Prostate gland (tissue), 2 donors: ENCODE data around the gene CEP55. TPM values are rescaled to one million over a fixed set of nuclear protein-coding genes. Genes with fewer than 3 reads are reported as not detected.
A peak's percentile ranks its signal among the peaks of the same experiment; 100 is the strongest.

Experiments used
- DNase-seq: peaks from one replicate; pipeline ENCODE4 v3.0.0-alpha.2; 2019; ENCODE audit warnings: low spot score
- H3K27ac ChIP-seq, 2 donors: fragments of 200-600 bp; sonication (generic); 2 replicates each; pipeline ENCODE4 v1.5.1; 2017 to 2019
- H3K27me3 ChIP-seq: fragments of 200-600 bp; sonication (generic); replicated peaks from 2 replicates; pipeline ENCODE4 v1.5.1; 2019; ENCODE audit not compliant: insufficient read depth
- H3K36me3 ChIP-seq, 2 donors: fragments of 200-600 bp; sonication (generic); 1 replicate in 1 of 2; 2 replicates in 1 of 2; pipeline versions ENCODE4 v1.5.1 to v1.8.1; 2017 to 2019
- H3K4me1 ChIP-seq: fragments of 200-600 bp; sonication (generic); replicated peaks from 2 replicates; pipeline ENCODE4 v1.5.1; 2019
- H3K4me3 ChIP-seq, 2 donors: fragments of 200-600 bp; sonication (generic); 2 replicates each; pipeline ENCODE4 v1.5.1; 2017 to 2019
- H3K9me3 ChIP-seq: fragments of 200-600 bp; sonication (generic); 2 replicates; pipeline ENCODE4 v1.5.1; 2017
- CTCF ChIP-seq, 4 experiments: fragments of 200-600 bp in 2 of 4; fragments of 450-650 bp in 2 of 4; sonication (generic) in 2 of 4; IDR thresholded peaks; 1 replicate in 3 of 4; 2 replicates in 1 of 4; pipeline ENCODE4 v1.5.1; 2016 to 2019; ENCODE audit warnings: antibody characterized with exemption in 4 of 4, mild to moderate bottlenecking in 2 of 4, moderate library complexity in 2 of 4
- POLR2A ChIP-seq: fragments of 450-650 bp; IDR thresholded peaks from one replicate; pipeline ENCODE4 v1.6.1; 2016; ENCODE audit warnings: antibody characterized with exemption, mild to moderate bottlenecking
- POLR2AphosphoS5 ChIP-seq: sonication (generic); formaldehyde crosslinking; IDR thresholded peaks from one replicate; pipeline ENCODE4 v1.6.1; 2017; ENCODE audit warnings: antibody characterized with exemption
- WGBS: methylation state at CpG from one replicate; pipeline ENCODE4 v1.1.5; 2018; 5-methylcytosine and 5-hydroxymethylcytosine counted together
- intact Hi-C: fragments of 100-400 bp; cut with DNase I; formaldehyde crosslinking; loops from one replicate; pipeline ENCODE4 v1.14.2; 2022
- total RNA-seq, 2 donors: library from RNA; depleted of rRNA; stranded (reverse); fragments of >200 nt; gene quantifications; one replicate each; pipeline ENCODE4 v1.1.0, GENCODE V29; 2016

CEP55 gene
- total RNA-seq, 2 donors from 2014 or later, result 0.14 to 4.7 TPM

- intact Hi-C loops, result no loop called here
- DNase-seq, result no peak
- WGBS, result 84% methylated on average over 4 of the region's 4 CpGs
- Histone ChIP-seq H3K27me3 (no peaks in the 10 kb centered on the region), H3K4me1 (no peaks in the 10 kb centered on the region), H3K36me3 (no peaks in the 10 kb centered on the region), H3K27ac (no peak overlapping the region), H3K9me3 (no peaks in the 10 kb centered on the region), H3K4me3 (no peak overlapping the region)
- TF ChIP-seq CTCF (IDR thresholded peaks at IDR 0.05), result no peak
Observed at GRCh38 chr10:93488956-93489528, 7.4 kb upstream of the CEP55 start.

GRCh38 chr10:93491602-93492121 lies 4.8 kb upstream of the CEP55 start:
- no peak overlapping the region for H3K4me3 ChIP-seq
- intact Hi-C loops, result no loop called here
- WGBS, result 81% methylated on average over 2 of the region's 2 CpGs
- H3K36me3 ChIP-seq, result no peaks in the 10 kb centered on the region
- no peak overlapping the region for H3K27ac ChIP-seq
- TF ChIP-seq POLR2AphosphoS5 (no peak), CTCF (IDR thresholded peaks at IDR 0.05) (no peak), POLR2A (no peak)
- H3K4me1 ChIP-seq, result peaks cover 1% of the 10 kb centered on the region
- DNase-seq, result no peak
- H3K27me3 ChIP-seq, result no peaks in the 10 kb centered on the region
- H3K9me3 ChIP-seq, result no peaks in the 10 kb centered on the region

- no peaks in the 10 kb centered on the region for H3K36me3 ChIP-seq
- no peak overlapping the region for H3K27ac ChIP-seq
- H3K4me3 ChIP-seq, result no peak overlapping the region
- H3K4me1 ChIP-seq, result peaks cover 3% of the 10 kb centered on the region
- no peaks in the 10 kb centered on the region for H3K9me3 ChIP-seq
- 72% methylated on average over 3 of the region's 3 CpGs for WGBS
- TF ChIP-seq POLR2AphosphoS5, result no peak
- no peak for TF ChIP-seq POLR2A
- no peak for TF ChIP-seq CTCF (IDR thresholded peaks at IDR 0.05)
- H3K27me3 ChIP-seq, result no peaks in the 10 kb centered on the region
- no peak for DNase-seq
- intact Hi-C loops, result no loop called here
Observed at GRCh38 chr10:93493162-93493561, 3.2 kb upstream of the CEP55 start.

- intact Hi-C loops, result no loop called here
- TF ChIP-seq POLR2A (no peak), POLR2AphosphoS5 (no peak), CTCF (IDR thresholded peaks at IDR 0.05) (no peak)
- Histone ChIP-seq H3K27me3 (no peaks in the 10 kb centered on the region), H3K9me3 (no peaks in the 10 kb centered on the region), H3K36me3 (no peaks in the 10 kb centered on the region), H3K27ac (no peak overlapping the region), H3K4me1 (peaks cover 3% of the 10 kb centered on the region), H3K4me3 (no peak overlapping the region)
- WGBS, result 100% methylated on average over 2 of the region's 2 CpGs
- DNase-seq, result no peak
Observed at GRCh38 chr10:93494494-93494893, 1.9 kb upstream of the CEP55 start.

GRCh38 chr10:93495654-93496321 lies 624 bp upstream of the CEP55 start:
- peak overlapping the region; percentile 42 to 52 for H3K4me3 ChIP-seq
- H3K36me3 ChIP-seq, result no peaks in the 10 kb centered on the region
- peaks cover 3% of the 10 kb centered on the region for H3K4me1 ChIP-seq
- DNase-seq, result peak; percentile 33
- TF ChIP-seq POLR2AphosphoS5 (no peak), CTCF (IDR thresholded peaks at IDR 0.05) (no peak), POLR2A (no peak)
- H3K27me3 ChIP-seq, result no peaks in the 10 kb centered on the region
- intact Hi-C loops, result no loop called here
- peak overlapping the region; percentile 15 to 45 for H3K27ac ChIP-seq
- no peaks in the 10 kb centered on the region for H3K9me3 ChIP-seq
- WGBS, result 1% methylated on average over 28 of the region's 28 CpGs
